GM18519 (cell line): ENCODE measurements around the gene CNBD2.
"Not testable (repeated sequence)": the region's sequence is repeated elsewhere in the genome, so short reads cannot be mapped to it uniquely, and the experiment has no call there.

Experiments
- ATAC-seq: cut with Tn5 transposase; IDR thresholded peaks from one replicate; pipeline ENCODE4 v1.9.1; 2021; ENCODE audit warnings: mild to moderate bottlenecking, moderate library complexity; ENCODE audit not compliant: unreplicated experiment, low FRiP score

Gene CNBD2

DNA sequence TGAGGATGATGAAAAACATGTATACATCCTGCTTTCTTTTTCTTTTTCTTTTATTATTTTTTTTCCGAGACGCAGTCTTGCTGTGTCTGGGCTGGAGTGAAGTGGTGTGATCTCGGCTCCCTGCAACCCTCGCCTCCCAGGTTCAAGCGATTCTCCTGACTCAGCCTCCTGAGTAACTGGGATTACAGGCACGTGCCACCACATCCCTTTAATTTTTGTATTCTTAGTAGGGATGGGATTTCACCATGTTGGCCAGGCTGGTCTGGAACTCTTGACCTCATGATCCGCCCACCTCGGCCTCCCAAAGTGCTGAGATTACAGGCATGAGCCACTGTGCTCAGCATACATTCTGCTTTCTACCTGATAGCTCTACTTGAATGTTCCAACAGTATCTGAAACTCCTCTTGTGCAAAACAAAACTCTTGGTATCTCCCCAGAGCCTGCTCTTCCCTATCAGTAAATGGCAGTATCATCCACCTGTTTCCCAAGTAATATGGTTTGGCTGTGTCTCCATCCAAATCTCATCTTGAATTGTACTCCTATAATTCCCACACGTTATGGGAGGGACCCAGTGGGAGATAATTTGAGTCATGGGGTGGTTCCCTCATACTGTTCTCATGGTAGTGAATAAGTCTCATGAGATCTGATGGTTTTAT is 85.6 kb downstream of the CNBD2 start:
- ATAC-seq = not testable (repeated sequence)

DNA sequence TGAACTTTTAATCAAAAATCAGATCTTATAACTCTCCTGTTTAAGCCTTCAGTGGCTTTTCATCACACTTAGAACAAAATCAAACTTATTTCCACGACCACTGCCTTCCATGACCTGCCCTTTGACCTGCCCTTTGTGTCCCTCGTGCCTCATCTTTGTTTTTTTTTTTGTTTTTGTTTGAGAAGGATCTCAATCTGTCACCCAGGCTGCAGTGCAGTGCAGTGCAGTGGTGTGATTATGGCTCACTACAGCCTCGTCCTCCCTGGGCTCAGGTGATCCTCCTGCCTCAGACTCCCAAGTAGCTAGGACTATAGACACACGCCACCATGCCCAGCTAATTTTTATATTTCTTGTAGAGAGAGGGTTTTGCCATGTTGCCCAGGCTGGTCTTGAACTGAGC is 86.8 kb downstream of the CNBD2 start:
- ATAC-seq = no peak

DNA sequence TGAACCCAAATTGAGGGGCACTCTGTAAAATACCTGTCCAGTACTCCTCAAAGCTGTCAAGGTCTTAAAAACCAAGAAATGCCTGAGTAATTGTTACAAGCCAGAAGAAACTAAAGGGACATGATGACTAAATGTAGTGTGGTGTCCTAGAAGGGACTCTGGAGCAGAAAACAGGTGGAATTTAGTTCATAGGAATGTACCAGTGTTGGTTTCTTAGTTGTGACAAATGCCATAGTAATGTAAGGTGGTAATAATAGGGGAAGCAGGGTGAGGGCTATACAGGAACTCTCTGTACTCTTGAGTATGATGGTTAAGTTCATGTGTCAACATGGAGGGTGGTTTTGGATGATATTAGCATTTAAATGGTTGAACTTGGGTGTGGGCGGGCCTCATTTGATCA is 92.3 kb downstream of the CNBD2 start:
- no peak for ATAC-seq

DNA sequence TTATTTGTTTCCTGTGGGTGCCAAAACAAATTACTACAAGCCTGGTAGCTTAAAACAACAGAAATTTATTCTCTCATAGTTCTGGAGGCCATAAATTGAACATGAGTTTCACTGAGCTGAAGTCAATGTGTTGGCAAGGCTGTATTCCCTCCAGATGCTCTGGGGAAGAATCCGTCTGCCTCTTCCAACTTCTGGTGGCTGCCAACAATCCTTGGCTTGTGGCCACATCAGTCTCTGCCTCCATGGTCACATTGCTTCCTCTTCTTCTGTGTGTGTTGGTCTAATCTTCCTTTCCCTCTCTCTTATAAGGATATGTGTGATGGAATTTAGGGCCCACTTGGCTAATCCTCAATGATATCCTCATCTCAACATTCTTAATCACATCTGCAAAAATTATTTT is 93.4 kb downstream of the CNBD2 start:
- ATAC-seq = no peak

DNA sequence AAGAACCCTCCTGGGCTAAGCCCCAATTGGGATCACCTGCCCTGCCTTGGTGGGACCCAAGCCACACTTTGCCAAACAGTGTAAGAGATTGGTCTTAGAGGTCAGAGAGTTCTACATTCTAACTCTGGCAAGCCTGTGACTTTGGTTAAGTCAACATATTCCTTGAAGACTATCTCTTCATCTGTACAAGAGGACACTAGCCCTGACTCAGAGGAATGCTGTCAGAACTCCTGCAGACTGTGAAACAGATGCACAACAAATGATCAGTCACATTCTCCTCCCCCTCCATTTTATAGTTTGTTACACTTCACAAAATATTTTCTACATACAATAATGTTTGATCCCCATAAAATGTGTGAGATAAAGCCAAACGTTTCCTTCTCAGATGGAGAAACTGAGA is 94.4 kb downstream of the CNBD2 start:
- no peak for ATAC-seq

DNA sequence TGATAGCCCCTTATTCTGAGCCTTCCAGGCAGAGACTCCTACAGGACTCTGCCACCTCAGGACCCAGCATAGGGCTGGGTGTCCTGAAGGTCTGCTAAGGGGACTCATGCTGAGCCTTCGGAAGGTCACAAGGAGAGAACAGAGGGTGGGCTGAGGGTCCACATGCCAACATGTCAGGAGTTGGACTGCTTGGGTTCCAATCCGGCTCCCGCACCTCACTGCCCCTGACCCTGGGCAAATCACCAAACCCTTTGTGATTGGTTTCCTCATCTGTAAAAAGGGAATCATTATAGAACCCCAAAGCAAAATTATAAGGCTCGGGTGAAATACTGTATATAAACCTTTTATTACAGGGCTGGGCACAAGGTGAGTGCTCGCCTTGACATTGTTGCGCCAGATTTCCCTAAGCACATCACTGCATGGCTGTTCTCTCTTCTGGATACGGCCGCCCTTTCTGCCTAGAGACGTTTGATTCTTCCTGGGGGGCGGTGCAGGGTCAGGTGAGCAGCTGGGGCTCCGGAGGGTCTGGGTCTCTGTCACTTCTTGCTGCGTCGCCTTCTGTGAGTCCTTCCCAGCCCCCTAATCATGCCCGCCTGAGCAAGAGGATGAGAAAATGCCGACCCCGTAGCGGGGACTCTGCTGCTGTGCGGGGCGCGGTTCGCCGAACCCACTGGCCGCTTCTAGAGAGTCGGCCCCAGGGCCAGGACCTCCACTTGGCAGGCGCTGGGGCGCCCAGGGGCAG is 95.7 kb downstream of the CNBD2 start:
- no peak for ATAC-seq

DNA sequence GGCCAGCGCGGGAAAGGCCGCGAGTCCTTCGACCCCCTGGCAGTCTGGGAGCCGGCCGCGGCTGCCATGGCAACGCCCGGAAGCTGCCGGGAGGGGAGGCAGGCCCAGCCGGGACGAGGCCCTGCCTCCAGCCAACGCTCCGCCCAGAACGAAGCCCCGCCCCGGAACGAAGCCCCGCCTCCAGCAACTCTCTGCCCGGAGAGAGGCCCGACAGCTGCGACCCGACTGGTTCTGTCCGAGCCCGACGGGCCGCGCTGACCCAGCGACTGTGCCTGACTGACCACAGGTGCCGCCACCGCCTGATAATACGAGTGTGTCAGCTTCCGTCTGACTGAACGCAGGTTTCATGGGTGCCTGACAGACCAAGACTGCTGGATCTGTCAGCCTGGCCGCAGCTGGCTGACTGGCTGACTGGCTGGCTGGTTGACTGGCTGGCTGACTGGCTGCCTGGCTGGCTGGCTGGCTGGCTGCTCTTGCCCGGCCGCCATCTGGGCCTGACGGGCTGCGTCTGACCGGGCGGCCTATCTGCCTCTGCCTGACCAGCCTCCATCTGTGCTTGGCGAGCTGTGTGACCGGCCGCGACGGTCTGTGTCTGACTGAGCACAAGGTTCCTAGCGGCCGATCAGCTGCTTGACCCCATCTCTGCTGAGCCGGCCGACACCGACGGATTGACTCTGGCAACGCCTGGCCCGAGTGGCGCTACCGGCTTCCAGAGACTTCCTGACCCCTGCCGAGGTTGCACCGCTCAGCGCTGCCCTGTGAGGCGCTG is 96.5 kb downstream of the CNBD2 start:
- no peak for ATAC-seq

DNA sequence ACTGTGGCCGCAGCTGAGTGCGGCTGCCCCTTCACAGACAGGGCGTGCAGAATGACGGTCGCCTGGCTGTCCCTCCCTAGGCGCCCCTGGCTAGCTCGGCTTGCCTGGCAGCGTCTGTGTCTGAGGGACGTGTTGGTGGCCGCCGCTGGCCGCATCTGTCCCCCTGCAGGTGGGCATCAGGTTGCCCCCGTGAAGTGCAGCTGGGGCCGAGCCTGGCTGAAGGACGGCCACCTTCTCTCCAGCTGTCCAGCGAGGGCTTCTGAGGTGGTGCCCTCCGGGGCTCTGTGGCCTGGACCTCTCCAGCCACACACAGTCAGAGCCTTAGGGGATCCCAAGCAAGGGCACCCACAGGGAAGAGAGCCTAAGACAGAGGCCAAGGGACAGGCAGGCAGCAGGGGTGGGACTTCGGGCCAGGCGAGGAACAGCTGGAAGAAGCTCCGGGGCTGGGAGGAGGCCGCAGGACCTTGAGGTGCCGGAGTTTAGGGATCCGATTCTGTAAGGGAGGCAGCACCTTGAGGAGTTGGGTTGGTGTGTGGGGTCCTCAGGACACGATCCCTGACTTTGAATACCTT is 97.1 kb downstream of the CNBD2 start:
- ATAC-seq = no peak

DNA sequence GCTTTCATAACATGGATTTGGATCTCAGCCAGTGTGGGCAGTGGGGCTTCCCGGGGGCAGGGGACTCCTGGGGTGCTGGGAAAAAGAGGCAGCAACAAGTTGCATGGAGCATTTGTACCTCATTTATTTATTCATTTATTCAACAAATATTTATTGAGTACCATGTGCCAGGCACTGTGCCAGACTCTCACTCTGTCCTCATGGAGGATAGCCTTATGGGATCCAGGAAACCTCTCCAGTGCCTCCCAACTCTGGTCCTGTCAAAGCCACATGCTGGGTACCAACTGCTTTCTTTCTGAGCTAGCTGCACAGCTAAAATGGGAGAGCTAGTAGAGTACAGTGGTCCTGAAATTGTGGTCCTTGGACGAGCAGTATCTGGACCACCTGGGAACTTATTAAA is 98.4 kb downstream of the CNBD2 start:
- ATAC-seq = no peak

DNA sequence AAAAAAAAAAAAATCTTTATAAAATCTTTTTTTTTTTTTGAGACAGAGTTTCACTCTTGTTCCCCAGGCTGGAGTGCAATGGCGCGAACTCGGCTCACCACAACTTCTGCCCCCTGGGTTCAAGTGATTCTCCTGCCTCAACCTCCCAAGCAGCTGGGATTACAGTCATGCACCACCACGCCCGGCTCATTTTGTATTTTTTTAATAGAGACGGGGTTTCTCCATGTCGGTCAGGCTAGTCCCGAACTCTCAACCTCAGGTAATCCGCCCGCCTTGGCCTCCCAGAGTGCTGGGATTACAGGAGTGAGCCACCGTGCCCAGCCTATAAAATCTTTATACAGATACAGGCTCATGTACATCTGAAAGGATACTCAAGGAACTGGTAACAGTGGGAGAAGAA is 100.1 kb downstream of the CNBD2 start:
- ATAC-seq = not testable (repeated sequence)

DNA sequence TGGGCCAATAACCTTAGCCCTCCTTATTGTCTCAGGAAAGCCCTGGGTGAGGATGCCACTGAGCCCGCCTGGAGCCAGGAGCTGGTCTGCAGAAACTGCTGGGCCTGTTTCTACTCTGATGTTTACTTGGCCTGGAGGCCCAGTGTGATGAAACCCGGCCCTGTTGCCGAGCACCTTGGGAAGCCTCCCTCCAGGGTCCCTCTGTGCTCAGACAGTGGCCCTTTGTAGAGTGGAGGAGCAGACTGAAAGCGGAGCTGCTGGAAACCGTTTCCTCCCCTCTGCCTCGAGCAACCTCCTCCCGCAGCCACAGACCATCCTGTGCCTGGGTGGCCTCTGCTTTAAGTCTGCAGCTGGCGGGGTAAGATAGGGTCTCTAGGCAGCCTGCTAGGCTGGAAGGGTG is 102.1 kb downstream of the CNBD2 start:
- ATAC-seq = no peak

DNA sequence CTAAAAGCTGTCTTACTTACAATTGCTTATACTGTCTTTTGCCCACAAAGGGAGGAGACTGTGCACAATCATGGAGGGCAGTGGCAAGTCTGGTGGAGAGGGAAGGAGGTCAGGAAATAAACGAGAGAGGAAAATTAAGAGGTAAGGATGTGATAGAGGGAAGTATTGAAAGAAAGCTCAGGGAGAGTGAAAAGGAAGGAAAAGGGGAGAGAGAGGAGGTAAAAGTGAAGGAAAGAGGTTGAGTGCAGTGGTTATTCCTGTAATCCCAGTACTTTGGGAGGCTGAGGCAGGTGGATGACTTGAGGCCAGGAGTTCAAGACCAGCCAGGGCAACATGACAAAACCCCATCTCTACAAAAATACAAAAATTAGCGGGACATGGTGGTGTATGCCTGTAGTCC is 103.5 kb downstream of the CNBD2 start:
- no peak for ATAC-seq

DNA sequence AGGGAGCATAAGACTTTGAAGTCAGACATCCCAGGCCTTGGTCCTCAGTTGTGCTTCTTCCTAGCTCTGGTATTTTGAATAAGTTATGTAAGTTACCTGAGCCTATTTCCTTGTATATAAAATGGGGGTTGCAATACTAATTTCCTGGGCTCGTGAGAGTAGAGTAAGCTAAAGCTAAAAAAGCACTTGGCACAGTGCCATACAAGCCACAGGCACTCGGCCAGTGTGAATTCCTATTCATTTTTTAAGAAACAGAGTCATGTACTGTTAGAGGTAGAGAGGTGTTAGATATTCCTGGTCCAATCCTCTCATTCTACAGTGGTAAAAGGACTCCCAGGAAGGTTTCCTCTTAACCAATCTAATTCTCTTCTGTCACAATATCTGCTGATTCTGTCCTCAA is 106.6 kb downstream of the CNBD2 start:
- no peak for ATAC-seq

DNA sequence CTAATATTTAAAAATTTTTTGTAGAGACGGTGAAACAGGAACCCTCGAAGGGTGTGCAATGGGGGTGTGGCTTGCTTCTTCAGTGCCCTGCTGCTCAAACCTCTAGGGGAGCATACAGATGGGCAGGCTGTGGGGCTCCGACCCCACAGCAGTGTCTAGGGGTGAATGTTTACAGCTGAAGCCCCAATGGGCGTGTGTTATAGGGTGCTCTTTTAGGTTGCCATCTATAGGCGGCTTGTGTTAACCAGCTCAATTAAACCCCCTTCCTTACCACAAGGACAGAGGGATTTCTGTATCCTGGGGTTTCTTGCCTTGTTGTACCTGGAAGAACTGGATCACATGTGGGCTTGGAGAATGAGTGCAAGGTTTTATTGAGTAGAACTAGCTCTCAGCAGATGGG is 109.4 kb downstream of the CNBD2 start:
- ATAC-seq = not testable (repeated sequence)

DNA sequence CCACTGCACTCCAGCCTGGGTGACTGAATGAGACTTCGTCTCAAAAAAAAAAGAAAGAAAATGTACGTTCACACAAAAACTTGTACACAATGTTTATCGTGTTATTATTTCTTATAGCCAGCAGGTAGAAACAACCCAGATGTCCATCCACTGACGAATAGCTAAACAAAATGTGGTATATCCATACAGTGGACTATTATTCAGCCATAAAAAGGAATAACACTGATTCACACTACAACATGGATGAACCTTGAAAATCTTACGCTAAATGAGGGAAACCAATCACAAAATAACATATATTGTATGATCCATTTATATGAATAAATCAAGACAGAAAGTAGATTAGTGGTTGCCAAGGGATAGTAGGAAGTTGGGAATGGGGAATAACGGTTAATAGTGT is 111.1 kb downstream of the CNBD2 start:
- ATAC-seq = no peak

DNA sequence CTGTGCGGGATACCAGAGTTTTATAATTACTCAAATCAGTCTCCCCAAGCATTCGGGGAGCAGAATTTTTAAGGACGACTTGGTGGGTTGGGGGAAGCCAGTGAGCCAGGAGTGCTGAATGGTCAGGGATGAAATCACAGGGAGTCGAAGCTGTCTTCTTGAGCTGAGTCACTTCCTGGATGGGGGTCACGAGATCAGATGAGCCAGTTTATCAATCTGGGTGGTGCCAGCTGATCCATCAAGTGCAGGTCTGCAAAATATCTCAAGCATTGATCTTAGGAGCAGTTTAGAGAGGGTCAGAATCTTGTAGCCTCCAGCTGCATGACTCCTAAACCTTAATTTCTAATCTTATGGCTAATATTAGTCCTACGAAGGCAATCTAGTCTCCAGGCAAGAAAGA is 111.6 kb downstream of the CNBD2 start:
- not testable (repeated sequence) for ATAC-seq
